Ramos (cell line): ENCODE measurements around the gene FOXM1.

Source experiments
- in situ Hi-C: fragments of 300-500 bp; cut with MboI; formaldehyde crosslinking; loops from one replicate; pipeline ENCODE4 v1.14.3; 2022; ENCODE audit warnings: low sequenced_read_pairs; ENCODE audit not compliant: unreplicated experiment

The FOXM1 gene

DNA sequence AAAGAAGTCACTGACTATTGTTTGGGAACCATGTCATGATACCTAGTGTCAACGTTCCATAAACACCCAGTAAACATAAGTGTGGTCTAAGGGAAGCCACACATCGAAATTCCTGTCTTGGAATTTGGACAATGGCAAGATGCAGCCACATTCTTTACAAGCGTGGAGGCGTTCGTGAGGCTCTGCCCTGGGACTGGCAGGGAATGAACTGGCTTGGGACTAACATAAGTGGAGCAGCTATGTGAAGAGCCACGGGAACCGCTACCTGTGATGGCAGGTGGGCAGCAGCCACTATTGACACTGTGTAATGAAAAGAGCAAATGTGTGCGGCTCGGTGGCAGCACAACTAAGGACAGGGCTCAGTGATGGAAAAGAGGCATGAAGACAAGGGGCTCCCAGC, 32.2 kb downstream of the FOXM1 start:
- in situ Hi-C loops = loop anchor here (10.0 kb wide), 1 partner anchor 100 kb away; no protein-coding TSS in a partner anchor

DNA sequence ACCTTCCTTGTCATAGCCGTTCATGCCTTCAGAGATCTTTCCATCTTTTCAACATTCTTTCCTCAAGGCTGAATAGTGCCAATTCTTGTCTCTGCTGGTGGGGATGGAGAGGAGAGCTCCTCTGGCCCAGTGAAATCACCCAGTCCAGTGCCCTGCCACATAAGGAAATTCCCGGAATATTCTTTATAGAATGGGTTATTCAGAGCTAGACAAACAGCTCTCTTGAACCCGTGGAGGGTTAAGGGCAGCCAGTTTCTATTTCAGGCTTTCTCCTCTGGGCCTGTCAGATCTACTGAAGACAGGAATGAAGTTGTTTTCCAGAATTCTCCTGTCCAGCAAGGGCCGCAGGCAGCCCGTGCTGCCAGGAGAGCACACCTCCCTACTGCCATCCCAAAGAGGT, 34.0 kb downstream of the FOXM1 start:
- in situ Hi-C loops = loop anchor here (10.0 kb wide), 1 partner anchor 102 kb away; no protein-coding TSS in a partner anchor

DNA sequence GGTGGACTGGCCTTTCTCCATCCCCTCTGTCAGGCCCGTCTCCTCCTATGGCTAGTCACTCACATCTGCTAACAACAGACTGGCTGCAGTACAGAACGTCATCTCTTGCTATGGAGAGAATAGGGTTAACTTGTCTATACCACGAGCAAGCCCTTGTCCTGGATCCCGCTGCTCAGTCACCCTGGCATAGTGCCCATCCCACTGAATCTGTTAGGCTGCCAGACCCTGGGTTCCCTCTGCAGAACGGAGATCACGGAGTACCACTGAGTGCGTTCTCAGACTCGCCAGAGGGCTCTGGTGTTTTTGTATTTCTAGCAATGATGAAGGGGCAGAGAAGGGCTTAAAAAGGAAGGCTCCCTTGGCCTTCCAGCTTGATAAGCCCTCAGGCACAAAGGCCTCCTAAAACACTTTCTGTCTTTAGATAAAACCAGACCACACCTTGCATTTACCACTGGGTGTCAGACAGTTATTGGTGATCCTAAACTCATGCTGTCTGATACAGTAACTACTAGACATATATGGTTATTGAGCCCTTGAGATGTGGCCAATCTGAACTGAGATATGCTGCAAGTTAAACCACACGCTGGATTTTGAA, 35.8 kb downstream of the FOXM1 start:
- in situ Hi-C loops = loop anchor here (10.0 kb wide), 1 partner anchor 104 kb away; no protein-coding TSS in a partner anchor

- in situ Hi-C loops = no loop called here
These were observed 40.4 kb downstream of the FOXM1 start for GRCh38 chr12:2836574-2836973.

- in situ Hi-C loops = no loop called here
These were observed 41.1 kb downstream of the FOXM1 start for GRCh38 chr12:2835691-2836403.

GRCh38 chr12:2834581-2835491, 42.1 kb downstream of the FOXM1 start, which contains the start of gene NRIP2:
NRIP2 (minus strand) TSS chr12:2835035; CDS start chr12:2834983, 52 bp downstream.
- in situ Hi-C loops = no loop called here

GRCh38 chr12:2833810-2834209, 43.2 kb downstream of the FOXM1 start:
- in situ Hi-C loops = no loop called here

DNA sequence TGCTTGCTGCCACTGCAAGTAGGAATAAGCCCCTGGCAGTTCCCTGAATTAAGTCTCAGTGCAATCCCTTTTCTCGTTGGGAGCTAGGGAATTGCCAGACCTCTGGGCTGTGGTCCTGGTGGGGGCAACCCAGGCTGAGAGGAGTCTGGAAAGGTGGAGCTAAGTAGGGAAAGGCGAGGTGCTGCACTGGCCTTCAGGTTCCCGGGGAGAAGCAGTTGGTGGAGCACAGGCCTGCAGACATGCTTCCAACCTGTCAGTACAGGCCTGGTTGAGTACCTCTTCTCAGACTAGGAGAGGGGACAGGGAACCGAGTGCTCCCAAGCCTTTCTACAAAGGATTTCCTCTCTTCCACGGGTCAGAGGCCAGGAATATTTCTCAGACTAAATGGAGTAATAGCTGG, 43.6 kb downstream of the FOXM1 start:
- in situ Hi-C loops = no loop called here

DNA sequence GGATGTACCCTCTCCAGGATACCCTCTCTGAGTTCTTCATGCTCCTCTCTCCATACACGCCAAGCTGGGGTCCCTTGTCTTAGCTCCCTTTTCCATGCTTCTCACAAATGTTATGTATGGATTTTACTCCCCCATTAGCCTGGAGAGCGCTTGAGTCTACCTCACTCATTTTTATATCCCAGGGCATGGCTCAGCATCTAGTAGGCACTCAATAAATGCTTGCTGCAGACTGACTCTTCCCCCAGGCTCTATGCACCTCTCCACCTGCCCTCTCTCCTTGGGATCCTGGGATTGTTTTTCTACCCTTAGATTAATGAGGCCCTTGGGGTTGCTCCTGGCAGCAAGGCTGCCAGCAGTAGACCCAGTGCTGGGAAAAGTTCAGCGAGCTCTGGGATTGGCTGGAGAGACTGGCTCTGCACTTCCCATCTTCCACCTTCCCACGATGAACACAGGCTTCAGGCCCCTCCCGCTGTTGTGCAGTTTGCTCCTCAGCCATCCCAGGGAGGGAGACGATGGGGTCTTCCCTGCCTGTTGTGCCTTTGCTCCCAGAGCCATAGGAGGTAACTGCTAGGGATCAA, 44.3 kb downstream of the FOXM1 start:
- in situ Hi-C loops = no loop called here

GRCh38 chr12:2829275-2829674, 47.7 kb downstream of the FOXM1 start:
- in situ Hi-C loops = no loop called here

DNA sequence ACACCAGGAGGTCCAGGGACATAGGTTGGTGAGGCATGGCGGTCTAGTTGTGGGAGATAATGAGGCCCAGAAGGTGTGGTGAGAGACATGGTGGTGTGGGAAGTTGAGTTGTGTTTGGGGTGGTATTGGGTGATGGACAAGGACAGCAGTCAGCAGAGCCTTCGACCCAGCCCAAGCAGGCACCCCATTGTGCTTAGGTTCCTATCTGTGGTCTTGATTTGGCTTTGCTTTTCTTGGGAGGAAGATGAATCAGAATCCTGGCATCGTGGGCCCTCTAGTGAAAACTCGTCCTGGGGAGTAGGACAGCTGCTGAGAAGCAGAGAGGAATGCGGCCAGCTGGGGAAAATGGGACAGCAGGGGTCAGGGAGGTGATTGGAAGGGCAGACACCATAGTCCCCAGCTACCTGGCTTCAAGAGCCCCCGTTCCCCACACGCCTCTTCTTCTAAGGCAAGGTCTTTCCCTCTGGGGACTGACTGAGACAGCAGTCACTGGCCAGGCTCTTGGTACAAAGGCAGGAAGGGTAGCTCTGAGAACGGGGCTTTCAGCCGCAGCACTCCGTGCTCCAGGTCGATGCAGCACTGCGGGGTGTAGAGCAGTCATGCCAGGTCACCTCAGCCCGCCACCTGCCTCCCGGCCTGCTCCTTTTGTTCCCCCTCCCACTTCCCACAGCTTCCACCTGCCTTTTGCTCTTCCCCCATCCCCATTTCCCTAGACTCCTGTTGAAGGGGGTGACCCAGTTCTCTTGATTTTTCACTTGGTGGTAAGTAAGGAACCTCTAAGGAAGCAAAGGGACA, 50.1 kb downstream of the FOXM1 start:
- in situ Hi-C loops = no loop called here

GRCh38 chr12:2826036-2826435, 50.9 kb downstream of the FOXM1 start:
- in situ Hi-C loops = no loop called here

GRCh38 chr12:2825132-2825531, 51.8 kb downstream of the FOXM1 start:
- in situ Hi-C loops = no loop called here

DNA sequence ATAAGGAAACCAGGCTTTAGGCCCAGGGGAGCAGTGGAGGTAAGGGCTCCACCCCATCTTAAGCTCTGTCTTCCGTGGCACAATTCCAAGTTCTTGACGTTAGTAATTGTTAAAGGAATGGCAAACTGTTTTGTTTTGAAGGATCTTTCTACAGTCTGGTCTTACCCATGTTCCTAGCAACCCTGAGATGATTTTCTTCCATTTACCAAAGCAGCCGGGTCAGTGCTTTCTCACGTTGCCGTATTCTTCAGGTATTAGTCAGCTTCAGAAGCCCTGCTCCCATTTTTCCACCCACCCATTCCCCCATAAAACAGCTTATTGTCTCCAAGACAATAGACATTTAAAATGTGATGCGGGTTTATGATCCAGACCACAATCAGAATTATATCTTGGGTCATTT, 52.4 kb downstream of the FOXM1 start:
- in situ Hi-C loops = no loop called here

- in situ Hi-C loops = no loop called here
These were observed 53.5 kb downstream of the FOXM1 start for GRCh38 chr12:2823483-2823882.

DNA sequence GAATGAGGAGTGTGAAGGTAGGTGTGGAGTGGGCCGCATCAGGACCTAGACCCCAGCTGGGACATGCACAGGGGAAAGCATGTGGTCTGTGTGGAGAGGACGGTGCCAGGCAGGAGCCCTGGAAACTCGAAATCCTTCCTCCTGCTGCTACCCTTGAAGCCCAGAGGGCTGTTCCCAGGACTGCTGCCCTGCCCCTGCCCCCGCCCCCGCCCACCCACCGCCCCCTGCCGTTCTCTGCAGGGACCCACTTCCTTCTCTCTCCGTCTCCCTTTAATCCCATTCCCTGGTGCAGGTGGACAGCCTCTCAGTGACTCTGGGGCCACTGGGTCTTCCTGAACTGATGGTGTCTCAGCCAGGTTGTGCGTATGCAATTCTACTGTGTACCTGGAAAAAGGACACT, 56.5 kb downstream of the FOXM1 start:
- in situ Hi-C loops = no loop called here

DNA sequence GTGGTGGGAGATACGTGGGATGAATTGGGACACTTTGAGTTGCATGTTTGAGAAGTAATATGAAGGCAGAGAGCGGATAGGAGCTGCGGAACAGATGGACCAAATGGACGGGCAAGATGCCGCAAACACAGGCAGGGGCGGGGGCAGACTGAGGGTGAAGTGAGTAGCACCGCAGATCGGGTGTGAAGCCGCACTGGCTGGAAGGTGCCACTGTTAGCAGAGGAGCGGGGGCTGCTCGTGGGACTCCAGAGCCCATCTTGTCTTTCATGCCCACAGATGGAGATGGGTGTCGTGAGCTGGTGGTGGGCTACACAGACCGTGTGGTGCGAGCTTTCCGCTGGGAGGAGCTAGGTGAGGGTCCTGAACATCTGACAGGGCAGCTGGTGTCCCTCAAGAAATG, 57.2 kb downstream of the FOXM1 start:
- in situ Hi-C loops = no loop called here

- in situ Hi-C loops = no loop called here
These were observed 63.5 kb downstream of the FOXM1 start for GRCh38 chr12:2813214-2814185.
